WTC11 (cell line): Measurements from ENCODE around the gene FIGNL2.

ENCODE experiments used
- ATF3 ChIP-seq: sonication (generic); formaldehyde crosslinking; conservative IDR thresholded peaks from 2 replicates; pipeline ENCODE4 v1.8.1; 2022; ENCODE audit warnings: mild to moderate bottlenecking, missing genetic modification reagents
- CTCF ChIP-seq: fragments of 200-600 bp; IDR thresholded peaks from 2 replicates; pipeline ENCODE4 v1.8.0; 2022; ENCODE audit warnings: antibody characterized with exemption
- E2F5 ChIP-seq: sonication (generic); formaldehyde crosslinking; IDR thresholded peaks from 2 replicates; pipeline ENCODE4 v1.8.1; 2022; ENCODE audit warnings: mild to moderate bottlenecking, moderate library complexity, missing genetic modification reagents
- ELF4 ChIP-seq: sonication (generic); formaldehyde crosslinking; IDR thresholded peaks from 2 replicates; pipeline ENCODE4 v1.8.1; 2022; ENCODE audit warnings: low read depth, mild to moderate bottlenecking, moderate library complexity, missing genetic modification reagents
- GTF2I ChIP-seq: fragments of 250-450 bp; sonication (Bioruptor Pico); conservative IDR thresholded peaks from 2 replicates; pipeline ENCODE4 v1.4.0; 2021; ENCODE audit warnings: mild to moderate bottlenecking
- HMGXB4 ChIP-seq: sonication (generic); formaldehyde crosslinking; IDR thresholded peaks from 2 replicates; pipeline ENCODE4 v1.8.1; 2023; ENCODE audit warnings: mild to moderate bottlenecking, moderate library complexity, missing genetic modification reagents
- NR3C1 ChIP-seq: sonication (generic); formaldehyde crosslinking; conservative IDR thresholded peaks from 2 replicates; pipeline ENCODE4 v1.8.1; 2023; ENCODE audit warnings: low read depth, mild to moderate bottlenecking, missing genetic modification reagents
- SP1 ChIP-seq: sonication (generic); formaldehyde crosslinking; conservative IDR thresholded peaks from 2 replicates; pipeline ENCODE4 v1.8.1; 2022; ENCODE audit warnings: missing genetic modification reagents
- TEAD4 ChIP-seq: sonication (generic); formaldehyde crosslinking; IDR thresholded peaks from 2 replicates; pipeline ENCODE4 v1.8.0; 2022; ENCODE audit warnings: mild to moderate bottlenecking, missing genetic modification reagents
- USF2 ChIP-seq: sonication (generic); formaldehyde crosslinking; IDR thresholded peaks from 2 replicates; pipeline ENCODE4 v1.8.1; 2023; ENCODE audit warnings: mild to moderate bottlenecking, missing genetic modification reagents, moderate library complexity
- ZBTB43 ChIP-seq: sonication (generic); formaldehyde crosslinking; IDR thresholded peaks from 2 replicates; pipeline ENCODE4 v1.8.1; 2023; ENCODE audit warnings: mild to moderate bottlenecking, missing genetic modification reagents

- TF ChIP-seq SP1 (CRISPR knock-in tag) (no peak), ELF4 (CRISPR knock-in tag) (no peak), CTCF (no peak), ATF3 (no peak), ZBTB43 (CRISPR knock-in tag) (no peak), NR3C1 (CRISPR knock-in tag) (no peak), USF2 (CRISPR knock-in tag) (no peak), GTF2I (CRISPR knock-in tag) (no peak), TEAD4 (CRISPR knock-in tag) (no peak), E2F5 (CRISPR knock-in tag) (no peak), HMGXB4 (CRISPR knock-in tag) (no peak)
Observed at GRCh38 chr12:51773145-51773869, 75.2 kb downstream of the FIGNL2 start.
